ENCODE data around the gene MYD88.
A peak's percentile ranks its signal among the peaks of the same experiment; 100 is the strongest.

MYD88 gene

GRCh38 chr3:38138349-38139190 is at the start of gene MYD88:
Gene MYD88, plus strand, starts transcription at chr3:38138661. Its CDS starts 40 bp downstream, at chr3:38138701.
- Histone ChIP-seq H3K36me3 (ENCODE audit: control insufficient read depth, insufficient read depth, low read length) (peaks cover 36% of the 10 kb centered on the region), H3K9me3 (ENCODE audit: control insufficient read depth, insufficient read depth, low read length) (no peaks in the 10 kb centered on the region), H3K4me3 (ENCODE audit: low read depth, low read length) (peak within 1 kb of the TSS; percentile 90), H3K4me1 (ENCODE audit: control insufficient read depth, insufficient read depth, low read length) (peaks cover 19% of the 10 kb centered on the region), H3K27me3 (ENCODE audit: control insufficient read depth, insufficient read depth, low read length) (peaks cover 2% of the 10 kb centered on the region; the same call in 1 of the 2 replicates), H3K9ac (ENCODE audit: low read depth, low read length) (peak within 1 kb of the TSS; percentile 68), H3K27ac (ENCODE audit: low read depth, low read length) (peak within 1 kb of the TSS; percentile 89)

DNA sequence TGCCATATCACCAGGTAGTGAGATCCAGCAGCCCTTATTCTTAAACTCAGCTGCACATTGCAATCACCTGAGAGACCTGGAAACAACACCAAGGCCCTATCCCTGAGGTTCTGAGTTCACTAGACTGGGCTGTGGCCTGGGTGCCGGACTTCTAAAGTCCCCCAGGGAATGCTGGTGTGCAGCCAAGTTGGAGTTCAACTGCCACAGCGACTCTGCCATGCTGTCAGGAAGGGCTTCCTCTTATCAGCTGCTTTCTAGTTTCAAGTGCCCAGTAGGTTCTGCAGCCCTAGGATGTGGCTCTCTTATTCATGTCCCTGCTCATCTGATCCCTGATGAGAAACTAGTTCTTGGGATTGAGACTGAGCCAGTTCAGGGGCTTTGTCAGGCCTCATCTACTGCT is 49.3 kb upstream of the MYD88 start:
- H3K4me1 ChIP-seq (ENCODE audit: control insufficient read depth, insufficient read depth, low read length) = no peaks in the 10 kb centered on the region

GRCh38 chr3:38090453-38090852 is 48.0 kb upstream of the MYD88 start:
- H3K36me3 ChIP-seq (ENCODE audit: control insufficient read depth, insufficient read depth, low read length) = no peaks in the 10 kb centered on the region
- H3K27me3 ChIP-seq (ENCODE audit: control insufficient read depth, insufficient read depth, low read length) = no peaks in the 10 kb centered on the region
- no peak overlapping the region for H3K9ac ChIP-seq (ENCODE audit: low read depth, low read length)
- no peak overlapping the region for H3K4me3 ChIP-seq (ENCODE audit: low read depth, low read length)
- no peaks in the 10 kb centered on the region for H3K9me3 ChIP-seq (ENCODE audit: control insufficient read depth, insufficient read depth, low read length)
- no peaks in the 10 kb centered on the region for H3K4me1 ChIP-seq (ENCODE audit: control insufficient read depth, insufficient read depth, low read length)
- H3K27ac ChIP-seq (ENCODE audit: low read depth, low read length) = no peak overlapping the region

More for the DNA sequence above, 49.3 kb upstream of the MYD88 start:
- Histone ChIP-seq H3K36me3 (ENCODE audit: control insufficient read depth, insufficient read depth, low read length) (no peaks in the 10 kb centered on the region), H3K9me3 (ENCODE audit: control insufficient read depth, insufficient read depth, low read length) (peaks cover 3% of the 10 kb centered on the region), H3K27ac (ENCODE audit: low read depth, low read length) (no peak overlapping the region), H3K4me3 (ENCODE audit: low read depth, low read length) (no peak overlapping the region), H3K9ac (ENCODE audit: low read depth, low read length) (no peak overlapping the region), H3K27me3 (ENCODE audit: control insufficient read depth, insufficient read depth, low read length) (no peaks in the 10 kb centered on the region)

DNA sequence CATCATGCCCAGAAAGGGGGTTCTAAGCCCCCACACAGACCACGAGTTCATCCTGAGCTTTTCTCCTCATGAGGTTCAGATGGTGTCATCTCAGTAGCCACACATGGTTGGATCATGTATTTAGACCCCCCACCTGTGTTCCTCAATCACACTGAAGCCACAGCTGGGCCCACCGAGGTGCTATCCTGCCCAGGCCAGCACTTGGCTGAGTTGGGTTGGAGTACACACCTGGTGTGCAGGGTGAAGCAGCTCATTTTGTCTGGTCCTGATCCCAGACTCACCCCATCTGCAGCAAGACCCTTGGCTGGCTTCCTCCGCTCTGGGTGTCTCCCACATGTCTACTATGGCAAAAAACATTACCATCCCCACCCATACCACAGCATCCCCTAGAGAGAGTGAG is 43.5 kb upstream of the MYD88 start:
- H3K36me3 ChIP-seq (ENCODE audit: control insufficient read depth, insufficient read depth, low read length) = no peaks in the 10 kb centered on the region
- no peaks in the 10 kb centered on the region for H3K27me3 ChIP-seq (ENCODE audit: control insufficient read depth, insufficient read depth, low read length)
- H3K27ac ChIP-seq (ENCODE audit: low read depth, low read length) = no peak overlapping the region
- peaks cover 12% of the 10 kb centered on the region for H3K4me1 ChIP-seq (ENCODE audit: control insufficient read depth, insufficient read depth, low read length)
- no peak overlapping the region for H3K9ac ChIP-seq (ENCODE audit: low read depth, low read length)
- no peaks in the 10 kb centered on the region for H3K9me3 ChIP-seq (ENCODE audit: control insufficient read depth, insufficient read depth, low read length)
- H3K4me3 ChIP-seq (ENCODE audit: low read depth, low read length) = no peak overlapping the region

DNA sequence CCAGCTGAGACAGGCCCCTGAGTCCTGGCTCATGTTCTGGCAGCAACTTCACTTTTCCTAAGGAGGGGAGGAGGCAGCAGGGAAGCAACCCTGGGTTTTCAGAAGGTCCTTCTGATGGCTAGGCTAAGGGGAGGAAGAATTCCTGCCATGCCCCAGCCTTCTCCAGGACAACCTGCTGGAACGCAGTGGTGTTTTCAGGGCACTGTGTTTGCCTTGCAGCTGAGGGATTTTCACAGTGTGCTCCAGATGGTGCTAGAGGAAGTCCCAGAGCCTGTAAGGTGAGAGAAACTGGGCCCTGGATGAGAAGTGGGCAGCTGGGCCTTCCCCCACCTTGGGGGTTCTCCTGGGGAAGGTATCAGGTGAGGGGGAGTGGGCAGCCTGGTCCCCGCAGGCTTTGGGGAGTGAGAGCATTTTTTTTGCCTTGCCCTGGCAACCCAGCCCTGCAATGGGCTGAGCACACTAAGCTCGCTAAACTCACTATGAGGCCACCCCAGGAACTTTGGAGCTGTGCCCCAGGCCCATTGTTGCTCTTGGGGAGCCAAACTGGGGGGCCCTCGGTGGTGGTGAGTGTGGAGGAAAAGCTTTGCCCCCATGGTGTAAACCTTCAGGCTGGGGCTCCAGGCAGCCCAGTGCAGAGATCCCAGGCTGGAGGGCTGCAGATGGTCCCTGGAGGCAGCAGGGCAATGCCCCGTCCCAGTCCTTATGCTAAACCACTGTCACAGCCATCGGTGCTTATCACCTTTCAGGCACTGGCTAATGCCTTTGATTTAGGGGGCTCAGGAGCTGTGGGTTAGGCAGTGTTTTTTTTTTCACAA is 42.6 kb upstream of the MYD88 start:
- Histone ChIP-seq H3K27ac (ENCODE audit: low read depth, low read length) (no peak overlapping the region), H3K4me3 (ENCODE audit: low read depth, low read length) (no peak overlapping the region), H3K9me3 (ENCODE audit: control insufficient read depth, insufficient read depth, low read length) (no peaks in the 10 kb centered on the region), H3K27me3 (ENCODE audit: control insufficient read depth, insufficient read depth, low read length) (no peaks in the 10 kb centered on the region), H3K4me1 (ENCODE audit: control insufficient read depth, insufficient read depth, low read length) (peaks cover 14% of the 10 kb centered on the region), H3K36me3 (ENCODE audit: control insufficient read depth, insufficient read depth, low read length) (no peaks in the 10 kb centered on the region), H3K9ac (ENCODE audit: low read depth, low read length) (no peak overlapping the region)

GRCh38 chr3:38097446-38098375 is 40.8 kb upstream of the MYD88 start:
- no peak overlapping the region for H3K27ac ChIP-seq (ENCODE audit: low read depth, low read length)
- H3K27me3 ChIP-seq (ENCODE audit: control insufficient read depth, insufficient read depth, low read length) = no peaks in the 10 kb centered on the region
- H3K4me1 ChIP-seq (ENCODE audit: control insufficient read depth, insufficient read depth, low read length) = peaks cover 14% of the 10 kb centered on the region
- no peaks in the 10 kb centered on the region for H3K36me3 ChIP-seq (ENCODE audit: control insufficient read depth, insufficient read depth, low read length)
- H3K4me3 ChIP-seq (ENCODE audit: low read depth, low read length) = no peak overlapping the region
- no peak overlapping the region for H3K9ac ChIP-seq (ENCODE audit: low read depth, low read length)
- no peaks in the 10 kb centered on the region for H3K9me3 ChIP-seq (ENCODE audit: control insufficient read depth, insufficient read depth, low read length)

- Histone ChIP-seq H3K9ac (ENCODE audit: low read depth, low read length) (no peak overlapping the region), H3K4me1 (ENCODE audit: control insufficient read depth, insufficient read depth, low read length) (peaks cover 14% of the 10 kb centered on the region), H3K36me3 (ENCODE audit: control insufficient read depth, insufficient read depth, low read length) (no peaks in the 10 kb centered on the region), H3K9me3 (ENCODE audit: control insufficient read depth, insufficient read depth, low read length) (no peaks in the 10 kb centered on the region), H3K4me3 (ENCODE audit: low read depth, low read length) (no peak overlapping the region), H3K27ac (ENCODE audit: low read depth, low read length) (no peak overlapping the region), H3K27me3 (ENCODE audit: control insufficient read depth, insufficient read depth, low read length) (no peaks in the 10 kb centered on the region)
Measured at GRCh38 chr3:38098376-38098723, 40.1 kb upstream of the MYD88 start.

DNA sequence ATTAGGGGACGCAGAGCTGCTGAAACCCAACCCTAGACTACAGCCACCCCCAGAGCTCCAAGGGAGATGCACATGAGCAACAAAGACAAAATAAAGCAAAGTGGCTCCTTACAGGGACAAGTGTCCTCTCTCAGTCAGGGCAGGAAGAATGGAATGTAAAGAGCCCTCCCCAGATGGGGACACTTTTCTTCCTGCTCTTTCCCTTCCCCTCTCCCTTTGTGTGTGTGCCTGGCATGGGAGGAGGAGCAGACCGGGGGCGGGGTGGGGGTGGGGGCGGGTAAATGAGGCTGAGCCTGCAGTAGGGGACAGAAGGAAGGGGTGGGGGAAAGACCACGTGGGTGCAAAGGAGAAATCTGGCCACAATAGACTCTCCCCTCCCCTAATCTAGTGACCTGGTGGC is 38.9 kb upstream of the MYD88 start:
- H3K9ac ChIP-seq (ENCODE audit: low read depth, low read length) = no peak overlapping the region
- no peaks in the 10 kb centered on the region for H3K9me3 ChIP-seq (ENCODE audit: control insufficient read depth, insufficient read depth, low read length)
- H3K4me1 ChIP-seq (ENCODE audit: control insufficient read depth, insufficient read depth, low read length) = peaks cover 14% of the 10 kb centered on the region
- H3K4me3 ChIP-seq (ENCODE audit: low read depth, low read length) = no peak overlapping the region
- H3K27ac ChIP-seq (ENCODE audit: low read depth, low read length) = peak overlapping the region; percentile 59
- H3K27me3 ChIP-seq (ENCODE audit: control insufficient read depth, insufficient read depth, low read length) = no peaks in the 10 kb centered on the region
- H3K36me3 ChIP-seq (ENCODE audit: control insufficient read depth, insufficient read depth, low read length) = no peaks in the 10 kb centered on the region

GRCh38 chr3:38100498-38100897 is 38.0 kb upstream of the MYD88 start:
- H3K9me3 ChIP-seq (ENCODE audit: control insufficient read depth, insufficient read depth, low read length) = no peaks in the 10 kb centered on the region
- no peaks in the 10 kb centered on the region for H3K36me3 ChIP-seq (ENCODE audit: control insufficient read depth, insufficient read depth, low read length)
- H3K4me3 ChIP-seq (ENCODE audit: low read depth, low read length) = no peak overlapping the region
- no peaks in the 10 kb centered on the region for H3K27me3 ChIP-seq (ENCODE audit: control insufficient read depth, insufficient read depth, low read length)
- peaks cover 14% of the 10 kb centered on the region for H3K4me1 ChIP-seq (ENCODE audit: control insufficient read depth, insufficient read depth, low read length)
- H3K9ac ChIP-seq (ENCODE audit: low read depth, low read length) = no peak overlapping the region
- H3K27ac ChIP-seq (ENCODE audit: low read depth, low read length) = no peak overlapping the region

- Histone ChIP-seq H3K27me3 (ENCODE audit: control insufficient read depth, insufficient read depth, low read length) (no peaks in the 10 kb centered on the region), H3K9ac (ENCODE audit: low read depth, low read length) (no peak overlapping the region)
Measured at GRCh38 chr3:38101811-38102443, 36.5 kb upstream of the MYD88 start.

More at GRCh38 chr3:38101811-38102443, 36.5 kb upstream of the MYD88 start:
- no peak overlapping the region for H3K27ac ChIP-seq (ENCODE audit: low read depth, low read length)
- H3K4me3 ChIP-seq (ENCODE audit: low read depth, low read length) = no peak overlapping the region
- H3K36me3 ChIP-seq (ENCODE audit: control insufficient read depth, insufficient read depth, low read length) = no peaks in the 10 kb centered on the region
- peaks cover 14% of the 10 kb centered on the region for H3K4me1 ChIP-seq (ENCODE audit: control insufficient read depth, insufficient read depth, low read length)
- H3K9me3 ChIP-seq (ENCODE audit: control insufficient read depth, insufficient read depth, low read length) = no peaks in the 10 kb centered on the region

Data from HUES48 (cell line).